Keratinocyte (primary cell): Measurements from ENCODE around the gene MAPK8. TPM values are rescaled to one million over a fixed set of nuclear protein-coding genes. Genes with fewer than 3 reads are reported as not detected.

ENCODE experiments used
- DNase-seq: peaks from one replicate; pipeline ENCODE4 v3.0.0-alpha.2; 2011; ENCODE audit warnings: low read depth, missing footprints, low spot score
- FAIRE-seq: peaks from 2 replicates; lab custom pipeline; 2011; peaks lifted over from hg19 to GRCh38; lab: Jason Lieb, UNC
- H2AFZ ChIP-seq: 2 replicates; pipeline ENCODE4 v1.6.0; 2012; ENCODE audit warnings: low read length, control low read depth, inconsistent platforms; ENCODE audit not compliant: control insufficient read depth
- H3K27ac ChIP-seq: 2 replicates; pipeline ENCODE4 v1.5.1; 2011; ENCODE audit warnings: low read length; ENCODE audit not compliant: control insufficient read depth, insufficient read depth
- H3K27me3 ChIP-seq: 3 replicates; pipeline ENCODE4 v1.6.0; 2011; ENCODE audit warnings: low read length; ENCODE audit not compliant: control insufficient read depth, insufficient read depth; ENCODE audit errors: extremely low read depth
- H3K36me3 ChIP-seq, 2 experiments: 2 replicates in 1 of 2; 3 replicates in 1 of 2; pipeline ENCODE4 v1.5.1; 2011; ENCODE audit warnings: low read length in 2 of 2, mild to moderate bottlenecking in 1 of 2; ENCODE audit not compliant: control insufficient read depth in 2 of 2, insufficient read depth in 2 of 2; ENCODE audit errors: extremely low read depth in 1 of 2
- H3K4me1 ChIP-seq: 3 replicates; pipeline ENCODE4 v1.5.1; 2011; ENCODE audit warnings: low read length; ENCODE audit not compliant: control insufficient read depth, insufficient read depth; ENCODE audit errors: extremely low read depth
- H3K4me2 ChIP-seq: 3 replicates; pipeline ENCODE4 v1.6.0; 2011; ENCODE audit warnings: low read depth, low read length; ENCODE audit not compliant: control insufficient read depth, insufficient read depth; ENCODE audit errors: extremely low read depth
- H3K4me3 ChIP-seq, 3 experiments: fragments of 200-600 bp in 1 of 3; sonication (generic) in 1 of 3; 2 replicates in 2 of 3; 3 replicates in 1 of 3; pipeline ENCODE4 v1.5.1; 2011 to 2016; ENCODE audit warnings: low read length in 3 of 3, mild to moderate bottlenecking in 3 of 3, control low read depth in 2 of 3, inconsistent platforms in 1 of 3, low read depth in 1 of 3, mixed read lengths in 1 of 3, mixed run types in 1 of 3, moderate library complexity in 1 of 3; ENCODE audit not compliant: control insufficient read depth in 2 of 3, insufficient read depth in 2 of 3; ENCODE audit errors: extremely low read depth in 1 of 3
- H3K79me2 ChIP-seq: 2 replicates; pipeline ENCODE4 v1.6.0; 2012; ENCODE audit warnings: low read length; ENCODE audit not compliant: control insufficient read depth, insufficient read depth
- H3K9ac ChIP-seq: 3 replicates; pipeline ENCODE4 v1.6.0; 2011; ENCODE audit warnings: low read length; ENCODE audit not compliant: control insufficient read depth, insufficient read depth; ENCODE audit errors: extremely low read depth
- H3K9me1 ChIP-seq: 3 replicates; pipeline ENCODE4 v1.6.0; 2011; ENCODE audit warnings: low read length; ENCODE audit not compliant: control insufficient read depth, insufficient read depth; ENCODE audit errors: extremely low read depth
- H3K9me3 ChIP-seq: 2 replicates; pipeline ENCODE4 v1.5.1; 2012; ENCODE audit warnings: low read depth, low read length; ENCODE audit not compliant: control insufficient read depth
- H4K20me1 ChIP-seq: 3 replicates; pipeline ENCODE4 v1.6.0; 2011; ENCODE audit warnings: low read length; ENCODE audit not compliant: control insufficient read depth, insufficient read depth; ENCODE audit errors: extremely low read depth
- EZH2 ChIP-seq: IDR thresholded peaks from one replicate; pipeline ENCODE4 v1.6.1; 2012; ENCODE audit warnings: inconsistent platforms, mild to moderate bottlenecking, low read length, moderate library complexity
- dilution Hi-C: fragments of 300-500 bp; cut with MboI; formaldehyde crosslinking; loops from one replicate; pipeline ENCODE4 v1.7.0; 2020; ENCODE audit warnings: low sequenced_read_pairs; ENCODE audit not compliant: extremely low pct_ligation_motif_present
- polyA plus RNA-seq, 5 experiments: library from polyadenylated mRNA; depleted of rRNA in 3 of 5; stranded (reverse) in 3 of 5; stranded (forward) in 1 of 5; unstranded in 1 of 5; fragments of >200 nt; gene quantifications; 1 replicate in 1 of 5; 2 replicates in 3 of 5; 3 replicates in 1 of 5; pipeline versions ENCODE4 v1.2.1 to v1.2.3, GENCODE V29; 2011 to 2012; ENCODE audit warnings: missing spikeins in 2 of 5, low read depth in 1 of 5, low replicate concordance in 1 of 5
- TF ChIP-seq, protein P1 (sequence below), 3 experiments: IDR thresholded peaks in 1 of 3; conservative IDR thresholded peaks in 1 of 3; optimal IDR thresholded peaks in 1 of 3; 2 replicates in 2 of 3; 3 replicates in 1 of 3; pipeline versions ENCODE3 to v1.5.1; 2011; ENCODE audit warnings: low read length in 3 of 3, mild to moderate bottlenecking in 3 of 3, moderate library complexity in 2 of 3, control low read depth in 1 of 3, inconsistent platforms in 1 of 3; ENCODE audit not compliant: insufficient read depth in 2 of 3; ENCODE audit errors: extremely low read depth in 1 of 3

Gene MAPK8
- polyA plus RNA-seq, 1 donor (not counting 4 experiments of a cell fraction or from before 2014, with no cell fraction given), result 39.8 TPM

DNA sequence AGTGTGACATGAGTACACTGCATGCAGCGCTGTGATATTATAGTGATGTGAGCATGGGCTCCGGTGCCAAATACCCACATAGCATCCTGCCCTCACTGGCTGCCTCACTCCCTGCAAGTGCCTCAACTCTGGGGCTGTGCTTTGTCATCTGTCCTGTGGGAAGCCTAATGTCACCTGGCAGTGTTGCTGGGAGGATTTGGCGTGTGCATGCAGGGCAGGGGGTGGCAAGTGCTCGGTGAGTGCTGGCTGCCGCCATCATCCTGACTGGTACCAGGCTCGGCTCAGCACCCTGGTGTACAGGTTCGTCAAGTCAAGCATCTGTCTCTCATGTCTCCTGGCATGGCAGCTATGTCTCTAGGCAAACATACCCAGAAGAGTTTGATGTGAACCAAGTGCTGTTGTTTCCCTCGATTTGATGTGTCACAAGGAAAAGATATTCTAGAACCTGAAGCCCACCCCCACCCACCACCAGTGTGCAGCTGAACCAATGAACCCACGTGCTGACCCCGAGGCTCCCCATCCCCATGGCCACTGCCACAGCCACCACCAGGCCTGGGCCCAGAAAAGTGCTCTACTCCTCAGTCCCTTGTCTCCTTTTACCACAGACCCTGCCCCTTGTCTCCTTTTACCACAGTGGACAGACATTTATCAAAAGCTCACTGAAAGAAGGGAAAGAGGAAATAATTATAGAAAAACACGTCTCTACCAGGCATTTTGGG is 135.8 kb downstream of the MAPK8 start:
- dilution Hi-C loops, result no loop called here
- no peaks in the 10 kb centered on the region for H3K9me1 ChIP-seq
- no peaks in the 10 kb centered on the region for H4K20me1 ChIP-seq
- H3K79me2 ChIP-seq, result no peaks in the 10 kb centered on the region
- no peak for TF ChIP-seq EZH2
- TF ChIP-seq, protein P1, sequence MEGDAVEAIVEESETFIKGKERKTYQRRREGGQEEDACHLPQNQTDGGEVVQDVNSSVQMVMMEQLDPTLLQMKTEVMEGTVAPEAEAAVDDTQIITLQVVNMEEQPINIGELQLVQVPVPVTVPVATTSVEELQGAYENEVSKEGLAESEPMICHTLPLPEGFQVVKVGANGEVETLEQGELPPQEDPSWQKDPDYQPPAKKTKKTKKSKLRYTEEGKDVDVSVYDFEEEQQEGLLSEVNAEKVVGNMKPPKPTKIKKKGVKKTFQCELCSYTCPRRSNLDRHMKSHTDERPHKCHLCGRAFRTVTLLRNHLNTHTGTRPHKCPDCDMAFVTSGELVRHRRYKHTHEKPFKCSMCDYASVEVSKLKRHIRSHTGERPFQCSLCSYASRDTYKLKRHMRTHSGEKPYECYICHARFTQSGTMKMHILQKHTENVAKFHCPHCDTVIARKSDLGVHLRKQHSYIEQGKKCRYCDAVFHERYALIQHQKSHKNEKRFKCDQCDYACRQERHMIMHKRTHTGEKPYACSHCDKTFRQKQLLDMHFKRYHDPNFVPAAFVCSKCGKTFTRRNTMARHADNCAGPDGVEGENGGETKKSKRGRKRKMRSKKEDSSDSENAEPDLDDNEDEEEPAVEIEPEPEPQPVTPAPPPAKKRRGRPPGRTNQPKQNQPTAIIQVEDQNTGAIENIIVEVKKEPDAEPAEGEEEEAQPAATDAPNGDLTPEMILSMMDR (optimal IDR thresholded peaks at IDR 0.05 in 1 of 3, IDR thresholded peaks at IDR 0.05 in 1 of 3, conservative IDR thresholded peaks at IDR 0.05 in 1 of 3; ENCODE audit: extremely low read depth in 1 of 3, insufficient read depth in 2 of 3, low read length in 3 of 3), result no peak
- DNase-seq, result no peak
- no peak overlapping the region for H2AFZ ChIP-seq
- H3K4me1 ChIP-seq, result peaks cover 7% of the 10 kb centered on the region
- no peak for FAIRE-seq
- H3K9ac ChIP-seq, result no peak overlapping the region
- H3K27me3 ChIP-seq, result no peaks in the 10 kb centered on the region
- H3K4me2 ChIP-seq, result no peak overlapping the region
- H3K4me3 ChIP-seq, result no peak overlapping the region
- peaks cover 2 to 3% of the 10 kb centered on the region in 2 experiments for H3K36me3 ChIP-seq
- H3K9me3 ChIP-seq, result no peaks in the 10 kb centered on the region
- no peak overlapping the region for H3K27ac ChIP-seq

- no peaks in the 10 kb centered on the region for H3K79me2 ChIP-seq
- TF ChIP-seq, protein P1 (optimal IDR thresholded peaks at IDR 0.05 in 1 of 3, IDR thresholded peaks at IDR 0.05 in 1 of 3, conservative IDR thresholded peaks at IDR 0.05 in 1 of 3; ENCODE audit: extremely low read depth in 1 of 3, insufficient read depth in 2 of 3, low read length in 3 of 3), result no peak
- no peak for TF ChIP-seq EZH2
- no peak overlapping the region for H3K9ac ChIP-seq
- no peaks in the 10 kb centered on the region for H4K20me1 ChIP-seq
- no peak overlapping the region for H3K4me3 ChIP-seq
- H3K4me1 ChIP-seq, result peaks cover 7% of the 10 kb centered on the region
- dilution Hi-C loops, result no loop called here
- FAIRE-seq (no peak), DNase-seq (no peak)
- H3K4me2 ChIP-seq, result no peak overlapping the region
- no peak overlapping the region for H2AFZ ChIP-seq
- no peak overlapping the region for H3K27ac ChIP-seq
- no peaks in the 10 kb centered on the region for H3K27me3 ChIP-seq
- no peaks in the 10 kb centered on the region for H3K9me3 ChIP-seq
- H3K9me1 ChIP-seq, result no peaks in the 10 kb centered on the region
- H3K36me3 ChIP-seq, result peaks cover 2 to 3% of the 10 kb centered on the region in 2 experiments
These were observed 136.3 kb downstream of the MAPK8 start for GRCh38 chr10:48442809-48443177.
